Esophagus squamous epithelium (tissue), 5 donors: ENCODE measurements around the gene BBS9. TPM values are rescaled to one million over a fixed set of nuclear protein-coding genes. Genes with fewer than 3 reads are reported as not detected.

Experiments
- DNase-seq: peaks from one replicate; lab custom pipeline; 2025; lab: John Stamatoyannopoulos, UW
- H3K27ac ChIP-seq, 4 donors: fragments of 200-600 bp; sonication (generic); one replicate each; pipeline ENCODE4 v1.5.1; 2016 to 2019; ENCODE audit warnings: mild to moderate bottlenecking in 1 of 4
- H3K27me3 ChIP-seq, 4 donors: fragments of 200-600 bp; sonication (generic); 1 replicate in 3 of 4; 2 replicates in 1 of 4; pipeline versions ENCODE4 v1.5.1 to v1.6.0; 2017 to 2021; ENCODE audit warnings: antibody characterized with exemption in 1 of 4
- H3K36me3 ChIP-seq, 3 donors: fragments of 200-600 bp; sonication (generic); one replicate each; pipeline ENCODE4 v1.5.1; 2016 to 2019
- H3K4me1 ChIP-seq, 3 donors: fragments of 200-600 bp; sonication (generic); one replicate each; pipeline ENCODE4 v1.5.1; 2017 to 2019
- H3K4me3 ChIP-seq, 4 donors: fragments of 200-600 bp; sonication (generic); 1 replicate in 3 of 4; 2 replicates in 1 of 4; pipeline ENCODE4 v1.5.1; 2016 to 2019; ENCODE audit warnings: mild to moderate bottlenecking in 2 of 4, moderate library complexity in 1 of 4
- H3K9me3 ChIP-seq, 3 donors: fragments of 200-600 bp; sonication (generic); one replicate each; pipeline ENCODE4 v1.5.1; 2016 to 2019
- CTCF ChIP-seq, 6 experiments: fragments of 450-650 bp in 4 of 6; fragments of 200-600 bp in 2 of 6; sonication (generic) in 2 of 6; IDR thresholded peaks; one replicate each; pipeline ENCODE4 v1.5.1; 2016 to 2019; ENCODE audit warnings: antibody characterized with exemption in 6 of 6, mild to moderate bottlenecking in 4 of 6, moderate library complexity in 4 of 6
- POLR2A ChIP-seq, 4 donors: fragments of 450-650 bp; IDR thresholded peaks; one replicate each; pipeline ENCODE4 v1.6.1; 2017; ENCODE audit warnings: antibody characterized with exemption in 4 of 4, mild to moderate bottlenecking in 4 of 4, moderate library complexity in 3 of 4
- WGBS, 2 donors: methylation state at CpG; one replicate each; pipeline ENCODE4 v1.1.5; 2018; 5-methylcytosine and 5-hydroxymethylcytosine counted together
- intact Hi-C: fragments of 100-400 bp; cut with DNase I; formaldehyde crosslinking; loops from one replicate; pipeline ENCODE4 v1.15.0; 2022
- total RNA-seq, 4 donors: library from RNA; depleted of rRNA; stranded (reverse); fragments of >200 nt; gene quantifications; one replicate each; pipeline ENCODE4 v1.1.0, GENCODE V29; 2016
- donor health status: DM: yes; HTN: yes; CAD: no.

BBS9 gene
- total RNA-seq, 4 donors from 2014 or later = 4.8 to 16.8 (median 7.6) TPM

GRCh38 chr7:33354201-33354600 lies 224.8 kb downstream of the BBS9 start:
- no peak for TF ChIP-seq POLR2A (IDR thresholded peaks at IDR 0.05)
- TF ChIP-seq CTCF (IDR thresholded peaks at IDR 0.05) = no peak
- 81 to 89% methylated on average over 5 of the region's 5 CpGs for WGBS, 2 donors
- no peak overlapping the region for H3K4me3 ChIP-seq
- no peaks in the 10 kb centered on the region for H3K4me1 ChIP-seq
- no peaks in the 10 kb centered on the region for H3K27me3 ChIP-seq
- H3K27ac ChIP-seq = no peak overlapping the region
- H3K36me3 ChIP-seq = no peaks in the 10 kb centered on the region
- DNase-seq = no peak
- intact Hi-C loops = no loop called here
- no peaks in the 10 kb centered on the region for H3K9me3 ChIP-seq

GRCh38 chr7:33355386-33355785 lies 226.0 kb downstream of the BBS9 start:
- H3K36me3 ChIP-seq = no peaks in the 10 kb centered on the region
- H3K9me3 ChIP-seq = no peaks in the 10 kb centered on the region
- no peak for DNase-seq
- intact Hi-C loops = no loop called here
- H3K4me1 ChIP-seq = no peaks in the 10 kb centered on the region
- H3K27ac ChIP-seq = no peak overlapping the region
- no peak overlapping the region for H3K4me3 ChIP-seq
- TF ChIP-seq POLR2A (IDR thresholded peaks at IDR 0.05) (no peak), CTCF (IDR thresholded peaks at IDR 0.05) (no peak)
- H3K27me3 ChIP-seq = no peaks in the 10 kb centered on the region
- WGBS, 2 donors = 77 to 100% methylated on average over 1 of the region's 1 CpG

- no peak for DNase-seq
- TF ChIP-seq POLR2A (IDR thresholded peaks at IDR 0.05) = no peak
- TF ChIP-seq CTCF (IDR thresholded peaks at IDR 0.05) = no peak
- no peaks in the 10 kb centered on the region for H3K36me3 ChIP-seq
- H3K4me3 ChIP-seq = no peak overlapping the region
- H3K27ac ChIP-seq = no peak overlapping the region
- no peaks in the 10 kb centered on the region for H3K4me1 ChIP-seq
- intact Hi-C loops = no loop called here
- 87 to 92% methylated on average over 2 of the region's 2 CpGs for WGBS, 2 donors
- H3K27me3 ChIP-seq = no peaks in the 10 kb centered on the region
- no peaks in the 10 kb centered on the region for H3K9me3 ChIP-seq
These were observed 227.0 kb downstream of the BBS9 start for GRCh38 chr7:33356336-33356735.

DNA sequence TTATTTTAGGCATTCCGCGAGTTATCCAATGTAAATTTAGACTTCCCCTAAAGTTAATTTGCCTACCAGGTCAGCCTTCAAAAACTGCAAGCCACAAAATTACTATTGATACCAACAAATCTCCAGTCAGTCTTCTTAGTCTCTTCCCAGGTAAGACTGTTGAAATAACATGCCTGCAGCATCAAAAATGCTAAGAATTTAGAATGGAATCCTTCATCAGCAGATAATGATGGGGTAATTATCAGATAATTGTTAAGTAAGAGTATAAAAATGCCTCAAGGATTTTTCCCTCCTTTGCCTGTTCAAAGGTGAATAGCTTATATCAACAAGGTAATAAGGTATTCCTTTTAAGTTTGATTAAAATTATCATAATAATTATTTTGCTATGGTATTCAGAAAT lies 228.5 kb downstream of the BBS9 start:
- H3K9me3 ChIP-seq = no peaks in the 10 kb centered on the region
- H3K27me3 ChIP-seq = no peaks in the 10 kb centered on the region
- no peak overlapping the region for H3K27ac ChIP-seq
- 91 to 94% methylated on average over 2 of the region's 2 CpGs for WGBS, 2 donors
- DNase-seq = no peak
- H3K4me3 ChIP-seq = no peak overlapping the region
- TF ChIP-seq CTCF (IDR thresholded peaks at IDR 0.05) = no peak
- no peak for TF ChIP-seq POLR2A (IDR thresholded peaks at IDR 0.05)
- intact Hi-C loops = no loop called here
- no peaks in the 10 kb centered on the region for H3K36me3 ChIP-seq
- no peaks in the 10 kb centered on the region for H3K4me1 ChIP-seq

- H3K36me3 ChIP-seq = peaks cover 0 to 33% (median 0%) of the 10 kb centered on the region in 3 donors
- H3K27me3 ChIP-seq = no peaks in the 10 kb centered on the region
- H3K9me3 ChIP-seq = no peaks in the 10 kb centered on the region
- H3K4me1 ChIP-seq = no peaks in the 10 kb centered on the region
- H3K4me3 ChIP-seq = no peak overlapping the region
- H3K27ac ChIP-seq = no peak overlapping the region
- intact Hi-C loops = no loop called here
- no peak for TF ChIP-seq CTCF (IDR thresholded peaks at IDR 0.05)
- no peak for TF ChIP-seq POLR2A (IDR thresholded peaks at IDR 0.05)
- WGBS, 2 donors = 88 to 94% methylated on average over 3 of the region's 3 CpGs
- DNase-seq = no peak
These were observed 240.5 kb downstream of the BBS9 start for GRCh38 chr7:33369888-33370287.
